HG03139 (cell line): ENCODE results near the gene SGK1.
A peak's percentile ranks its signal among the peaks of the same experiment; 100 is the strongest.
"Not testable (repeated sequence)": the region's sequence is repeated elsewhere in the genome, so short reads cannot be mapped to it uniquely, and the experiment has no call there.

Source experiments
- ATAC-seq: cut with Tn5 transposase; IDR thresholded peaks from one replicate; pipeline ENCODE4 v1.9.1; 2021; ENCODE audit not compliant: unreplicated experiment

SGK1 gene

GRCh38 chr6:134193536-134194498 lies 124.1 kb downstream of the SGK1 start:
- no peak for ATAC-seq

- not testable (repeated sequence) for ATAC-seq
These were observed 125.3 kb downstream of the SGK1 start for GRCh38 chr6:134192609-134193008.

GRCh38 chr6:134190883-134191282 lies 127.0 kb downstream of the SGK1 start:
- ATAC-seq = no peak

GRCh38 chr6:134187751-134188150 lies 130.2 kb downstream of the SGK1 start:
- no peak for ATAC-seq

GRCh38 chr6:134187154-134187553 lies 130.8 kb downstream of the SGK1 start:
- no peak for ATAC-seq

GRCh38 chr6:134186355-134186754 lies 131.6 kb downstream of the SGK1 start:
- no peak for ATAC-seq

GRCh38 chr6:134185277-134185676 lies 132.6 kb downstream of the SGK1 start:
- no peak for ATAC-seq

GRCh38 chr6:134183844-134184243 lies 134.1 kb downstream of the SGK1 start:
- no peak for ATAC-seq

GRCh38 chr6:134182528-134182927 lies 135.4 kb downstream of the SGK1 start:
- ATAC-seq = no peak

- ATAC-seq = not testable (repeated sequence)
These were observed 136.2 kb downstream of the SGK1 start for GRCh38 chr6:134181726-134182125.

- ATAC-seq = not testable (repeated sequence)
These were observed 136.7 kb downstream of the SGK1 start for GRCh38 chr6:134181251-134181650.

- ATAC-seq = not testable (repeated sequence)
These were observed 137.4 kb downstream of the SGK1 start for GRCh38 chr6:134180540-134180939.

- no peak for ATAC-seq
These were observed 139.5 kb downstream of the SGK1 start for GRCh38 chr6:134178161-134179044.

- ATAC-seq = no peak
These were observed 140.2 kb downstream of the SGK1 start for GRCh38 chr6:134177753-134178160.

- no peak for ATAC-seq
These were observed 140.7 kb downstream of the SGK1 start for GRCh38 chr6:134177236-134177635.

GRCh38 chr6:134176264-134176975 lies 141.5 kb downstream of the SGK1 start:
- no peak for ATAC-seq

GRCh38 chr6:134175532-134176263 lies 142.2 kb downstream of the SGK1 start:
- peak; percentile 3 for ATAC-seq

- ATAC-seq = peak; percentile 65
These were observed 143.0 kb downstream of the SGK1 start for GRCh38 chr6:134174672-134175531.

GRCh38 chr6:134173936-134174671 lies 143.8 kb downstream of the SGK1 start:
- ATAC-seq = peak; percentile 5
